KMS-11 (cell line): ENCODE data around the gene SLC39A3.

ENCODE experiments used
- H2AFZ ChIP-seq: fragments of 200-600 bp; sonication (generic); 2 replicates; pipeline ENCODE4 v1.6.1; 2016; ENCODE audit warnings: antibody characterized with exemption, mixed run types, low read depth
- H3K27ac ChIP-seq: fragments of 200-600 bp; sonication (generic); 2 replicates; pipeline ENCODE4 v1.6.1; 2016; ENCODE audit warnings: mild to moderate bottlenecking, mixed run types
- H3K27me3 ChIP-seq: fragments of 200-600 bp; sonication (generic); 2 replicates; pipeline ENCODE4 v1.6.1; 2017; ENCODE audit warnings: mild to moderate bottlenecking, low read depth, mixed run types, moderate library complexity; ENCODE audit not compliant: insufficient read depth
- H3K36me3 ChIP-seq: fragments of 200-600 bp; sonication (generic); 2 replicates; pipeline ENCODE4 v1.6.1; 2017; ENCODE audit warnings: mild to moderate bottlenecking, mixed run types; ENCODE audit not compliant: insufficient read depth
- H3K4me1 ChIP-seq: fragments of 200-600 bp; sonication (generic); 2 replicates; pipeline ENCODE4 v1.6.1; 2016; ENCODE audit warnings: mild to moderate bottlenecking, low read depth, mixed run types; ENCODE audit not compliant: poor library complexity, severe bottlenecking
- H3K4me2 ChIP-seq: fragments of 200-600 bp; sonication (generic); 2 replicates; pipeline ENCODE4 v1.7.0; 2016; ENCODE audit warnings: mild to moderate bottlenecking, mixed run types
- H3K4me3 ChIP-seq: fragments of 200-600 bp; sonication (generic); IDR thresholded peaks from 2 replicates; pipeline ENCODE4 v1.6.1; 2017; ENCODE audit warnings: low read depth, low read length, mixed read lengths; ENCODE audit not compliant: insufficient read depth
- H3K79me2 ChIP-seq: fragments of 200-600 bp; sonication (generic); 2 replicates; pipeline ENCODE4 v1.6.1; 2016; ENCODE audit warnings: low read depth, mixed run types; ENCODE audit not compliant: insufficient read depth
- H3K9ac ChIP-seq: fragments of 200-600 bp; sonication (generic); 2 replicates; pipeline ENCODE4 v1.6.1; 2016; ENCODE audit warnings: mild to moderate bottlenecking, mixed run types
- H4K20me1 ChIP-seq: fragments of 200-600 bp; sonication (generic); 2 replicates; pipeline ENCODE4 v1.6.1; 2016; ENCODE audit warnings: mild to moderate bottlenecking, mixed run types; ENCODE audit not compliant: insufficient read depth
- CTCF ChIP-seq: fragments of 200-600 bp; sonication (generic); conservative IDR thresholded peaks from 2 replicates; pipeline ENCODE4 v1.6.1; 2017; ENCODE audit warnings: low read depth, mild to moderate bottlenecking, antibody characterized with exemption, low read length, moderate library complexity, mixed read lengths

Gene SLC39A3

GRCh38 chr19:2735374-2735773 lies 4.4 kb downstream of the SLC39A3 start:
- H3K79me2 ChIP-seq, result no peaks in the 10 kb centered on the region
- TF ChIP-seq CTCF, result no peak
- no peak overlapping the region for H3K4me2 ChIP-seq
- H3K4me1 ChIP-seq, result no peaks in the 10 kb centered on the region
- H3K4me3 ChIP-seq, result no peak overlapping the region
- no peak overlapping the region for H3K9ac ChIP-seq
- H4K20me1 ChIP-seq, result no peaks in the 10 kb centered on the region
- no peak overlapping the region for H3K27ac ChIP-seq
- H3K36me3 ChIP-seq, result no peaks in the 10 kb centered on the region; the same call in 1 of the 2 replicates
- H3K27me3 ChIP-seq, result no peaks in the 10 kb centered on the region
- no peak overlapping the region for H2AFZ ChIP-seq

GRCh38 chr19:2734589-2735288 lies 5.1 kb downstream of the SLC39A3 start:
- Histone ChIP-seq H3K36me3 (no peaks in the 10 kb centered on the region; the same call in 1 of the 2 replicates), H3K79me2 (no peaks in the 10 kb centered on the region), H2AFZ (no peak overlapping the region), H3K4me1 (no peaks in the 10 kb centered on the region), H3K4me3 (no peak overlapping the region), H4K20me1 (no peaks in the 10 kb centered on the region), H3K4me2 (no peak overlapping the region), H3K27me3 (no peaks in the 10 kb centered on the region), H3K27ac (no peak overlapping the region), H3K9ac (no peak overlapping the region)
- no peak for TF ChIP-seq CTCF

GRCh38 chr19:2733930-2734588 lies 5.8 kb downstream of the SLC39A3 start:
- H3K9ac ChIP-seq, result no peak overlapping the region
- no peaks in the 10 kb centered on the region for H4K20me1 ChIP-seq
- H3K27me3 ChIP-seq, result no peaks in the 10 kb centered on the region
- no peak overlapping the region for H3K4me2 ChIP-seq
- H3K36me3 ChIP-seq, result no peaks in the 10 kb centered on the region; the same call in 1 of the 2 replicates
- no peak overlapping the region for H3K27ac ChIP-seq
- TF ChIP-seq CTCF, result no peak
- H3K4me1 ChIP-seq, result no peaks in the 10 kb centered on the region
- no peak overlapping the region for H2AFZ ChIP-seq
- H3K79me2 ChIP-seq, result no peaks in the 10 kb centered on the region
- H3K4me3 ChIP-seq, result no peak overlapping the region

- Histone ChIP-seq H3K27me3 (no peaks in the 10 kb centered on the region), H3K27ac (no peak overlapping the region), H3K79me2 (no peaks in the 10 kb centered on the region), H3K4me3 (no peak overlapping the region), H2AFZ (no peak overlapping the region), H3K9ac (no peak overlapping the region), H3K36me3 (no peaks in the 10 kb centered on the region; the same call in 1 of the 2 replicates), H3K4me2 (no peak overlapping the region), H4K20me1 (no peaks in the 10 kb centered on the region), H3K4me1 (no peaks in the 10 kb centered on the region)
- no peak for TF ChIP-seq CTCF
Observed at GRCh38 chr19:2732883-2733282, 6.9 kb downstream of the SLC39A3 start.
